Vagina (tissue), 2 donors: ENCODE measurements around the gene UBE4A.

Experiments used
- CTCF ChIP-seq, 3 experiments: fragments of 450-650 bp in 2 of 3; fragments of 200-600 bp in 1 of 3; sonication (generic) in 1 of 3; IDR thresholded peaks; one replicate each; pipeline ENCODE4 v1.5.1; 2017 to 2019; ENCODE audit warnings: antibody characterized with exemption in 3 of 3, mild to moderate bottlenecking in 2 of 3, moderate library complexity in 2 of 3
- POLR2A ChIP-seq, 2 donors: fragments of 450-650 bp; IDR thresholded peaks; one replicate each; pipeline ENCODE4 v1.6.1; 2017; ENCODE audit warnings: antibody characterized with exemption in 2 of 2, mild to moderate bottlenecking in 2 of 2, moderate library complexity in 2 of 2
- POLR2AphosphoS5 ChIP-seq, 2 donors: sonication (generic); formaldehyde crosslinking; IDR thresholded peaks; one replicate each; pipeline ENCODE4 v1.9.0; 2017; ENCODE audit warnings: antibody characterized with exemption in 2 of 2, mild to moderate bottlenecking in 2 of 2, low read depth in 1 of 2; ENCODE audit not compliant: insufficient read depth in 1 of 2

DNA sequence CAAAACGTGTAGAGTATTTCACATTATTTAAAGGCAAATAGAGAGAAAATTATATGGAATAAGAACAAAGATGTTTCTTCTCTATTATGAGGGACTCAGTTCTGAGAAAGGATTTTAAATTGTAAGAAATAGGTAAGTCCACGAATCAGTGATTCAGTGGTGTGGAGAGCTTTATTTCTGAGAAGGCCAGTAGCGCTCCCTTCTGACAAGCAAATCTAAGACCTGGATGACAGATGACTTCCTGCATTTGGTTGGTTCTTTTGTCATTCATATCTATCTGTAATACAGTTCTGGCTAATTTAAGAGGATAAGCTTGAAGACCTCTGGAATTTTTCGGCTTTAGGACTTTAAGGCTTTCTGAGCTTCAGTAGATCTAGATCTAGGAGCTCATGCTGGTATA is 47.9 kb upstream of the UBE4A start:
- no peak for TF ChIP-seq POLR2A (IDR thresholded peaks at IDR 0.05)
- TF ChIP-seq CTCF (IDR thresholded peaks at IDR 0.05) = no peak
- TF ChIP-seq POLR2AphosphoS5 (IDR thresholded peaks at IDR 0.05; ENCODE audit: insufficient read depth in 1 of 2, low read depth in 1 of 2) = no peak
